ENCODE results near the gene FAM83C.

FAM83C gene

DNA sequence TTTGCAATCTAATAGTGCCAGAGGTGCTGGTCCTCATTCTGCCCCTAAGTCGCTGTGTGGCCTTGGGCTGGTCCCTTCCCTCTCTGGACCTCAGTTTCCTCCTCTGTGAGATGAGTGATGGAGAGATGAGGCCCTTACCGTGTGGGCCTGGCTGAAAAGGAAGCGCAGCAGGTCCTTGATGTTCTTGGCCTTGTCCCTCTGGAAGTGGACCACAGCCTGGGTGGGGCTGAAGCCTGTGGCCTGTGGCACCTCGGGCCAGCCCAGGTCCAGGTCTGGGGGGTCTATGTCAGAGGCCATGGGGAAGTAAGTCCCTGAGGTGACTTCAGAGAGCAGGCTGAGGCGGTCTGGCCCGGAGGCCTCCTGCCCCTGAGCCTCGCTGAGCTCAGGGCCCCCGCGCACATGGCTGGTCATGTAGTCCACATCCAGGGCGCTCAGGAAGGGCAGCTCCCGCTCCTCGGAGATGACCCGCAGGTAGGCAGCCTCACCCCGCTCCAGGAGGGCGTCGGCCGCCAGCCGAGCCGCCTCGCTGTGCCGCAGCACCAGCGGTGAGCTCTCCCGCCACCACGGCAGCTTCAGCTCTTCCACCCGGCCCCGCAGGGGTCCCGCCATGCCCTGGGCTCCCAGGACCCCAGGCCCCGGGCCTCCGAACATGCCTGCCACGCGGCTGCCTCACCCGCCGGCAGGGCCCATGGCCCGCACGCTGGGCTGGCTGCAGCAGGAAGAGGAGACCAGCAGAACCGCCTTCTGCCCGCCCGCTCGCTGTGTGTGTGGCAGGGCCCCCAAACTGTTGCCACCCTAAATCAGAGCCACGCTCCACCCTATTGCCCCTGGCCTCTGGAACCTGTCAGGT is at the start of gene FAM83C:
Gene FAM83C (minus strand): TSS at position 772 of the 850 bp plus-strand sequence. CDS start 121 bp downstream, at position 651.
- no peak for DNase-seq (ENCODE audit: low spot score)

- DNase-seq (ENCODE audit: low spot score), result no peak
Measured at GRCh38 chr20:35341366-35342028, 49.3 kb upstream of the FAM83C start.

DNA sequence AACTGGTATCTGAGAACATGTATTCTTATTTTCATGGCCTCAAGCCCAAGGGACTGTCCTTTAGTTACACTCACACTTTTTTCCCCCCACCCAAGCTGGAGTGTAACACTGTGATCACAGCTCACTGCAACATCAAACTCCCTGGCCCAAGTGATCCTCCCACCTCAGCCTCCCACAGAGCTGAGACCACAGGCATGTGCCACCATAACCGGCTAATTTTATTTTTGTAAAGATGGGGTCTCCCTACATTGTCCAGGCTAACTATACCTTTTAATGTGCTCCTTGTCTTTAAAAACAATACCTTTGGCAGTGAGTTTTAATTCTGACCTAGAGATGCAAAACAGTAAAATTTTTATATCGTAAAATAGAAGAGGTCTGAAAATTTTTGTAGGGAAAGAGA is 48.2 kb upstream of the FAM83C start:
- no peak for DNase-seq (ENCODE audit: low spot score)

DNA sequence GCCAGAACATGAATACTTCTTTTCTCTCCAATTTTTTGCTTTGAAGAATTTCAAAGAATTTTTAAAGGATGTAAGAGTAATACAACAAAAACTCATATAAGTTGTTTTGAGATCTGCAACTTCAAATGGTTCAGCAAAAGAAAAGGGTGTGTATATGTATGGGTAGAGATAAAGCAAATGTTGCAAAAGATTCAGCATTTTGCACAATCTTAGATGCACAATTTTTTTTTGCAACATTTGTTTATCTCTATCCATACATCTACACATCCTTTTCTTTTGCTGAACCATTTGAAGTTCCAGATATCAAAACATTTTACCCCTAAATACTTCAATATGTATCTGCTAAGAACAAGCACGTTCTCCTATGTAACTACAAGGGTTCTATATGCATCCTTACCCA is 47.4 kb upstream of the FAM83C start:
- DNase-seq (ENCODE audit: low spot score), result no peak

GRCh38 chr20:35339007-35339406 is 46.8 kb upstream of the FAM83C start:
- no peak for DNase-seq (ENCODE audit: low spot score)

GRCh38 chr20:35334311-35335101 is 42.3 kb upstream of the FAM83C start:
- DNase-seq (ENCODE audit: low spot score), result no peak

DNA sequence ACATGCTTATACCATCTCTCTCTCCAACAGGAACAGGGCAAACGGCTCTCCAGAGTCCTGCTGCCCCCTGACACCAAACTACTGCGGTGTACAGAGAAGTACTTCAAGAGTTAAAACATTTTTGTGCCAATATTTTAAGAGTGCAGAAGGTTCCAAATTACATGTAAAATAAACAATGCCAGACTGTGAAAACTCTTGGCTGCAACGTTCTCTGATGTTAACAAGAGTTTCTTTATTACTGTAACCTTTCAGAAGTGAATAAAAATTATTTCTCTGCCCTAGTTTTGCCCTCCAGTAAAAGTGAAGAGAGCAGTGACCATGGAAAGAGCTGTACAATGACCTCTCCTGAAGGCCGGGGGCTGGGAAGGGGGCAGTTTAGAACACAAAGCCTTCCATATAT is 41.4 kb upstream of the FAM83C start:
- no peak for DNase-seq (ENCODE audit: low spot score)

DNA sequence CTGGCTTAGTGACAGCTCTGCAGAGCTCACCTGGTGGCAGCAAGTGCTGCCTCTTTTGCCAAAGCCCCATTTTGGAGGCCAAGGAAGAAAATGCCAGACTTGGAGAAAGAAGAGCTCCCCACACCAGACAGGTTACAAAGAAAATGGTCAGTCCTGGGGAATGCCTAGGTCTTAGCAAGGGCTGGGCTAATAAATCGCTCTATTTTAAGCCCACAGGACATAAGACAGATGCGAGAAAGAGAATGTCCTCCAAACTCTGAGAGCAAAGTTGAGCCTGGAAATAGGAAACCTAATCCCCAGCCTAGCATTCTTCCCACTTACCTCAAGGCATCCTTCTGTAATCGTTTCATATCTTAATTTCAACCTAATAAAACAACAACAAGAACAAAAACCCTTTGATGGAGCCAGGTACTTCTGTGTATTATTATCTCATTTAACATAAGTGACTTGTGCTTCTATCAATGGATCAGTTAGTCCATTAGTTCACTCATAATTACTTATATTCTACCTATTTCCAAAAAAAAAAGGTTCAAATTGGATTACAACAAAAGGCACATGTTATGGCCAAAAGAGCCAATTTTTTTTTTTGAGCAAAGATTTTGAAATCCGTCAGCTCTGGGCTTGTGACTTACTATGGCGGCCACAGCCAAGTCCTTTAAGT is 40.4 kb upstream of the FAM83C start:
- no peak for DNase-seq (ENCODE audit: low spot score)

GRCh38 chr20:35329435-35330139 is 37.4 kb upstream of the FAM83C start:
- DNase-seq (ENCODE audit: low spot score), result no peak

GRCh38 chr20:35328689-35329088 is 36.5 kb upstream of the FAM83C start:
- no peak for DNase-seq (ENCODE audit: low spot score)

- DNase-seq (ENCODE audit: low spot score), result no peak
Measured at GRCh38 chr20:35328095-35328685, 36.0 kb upstream of the FAM83C start.

- no peak for DNase-seq (ENCODE audit: low spot score)
Measured at GRCh38 chr20:35327074-35327976, 35.1 kb upstream of the FAM83C start.

- no peak for DNase-seq (ENCODE audit: low spot score)
Measured at GRCh38 chr20:35326740-35327073, 34.5 kb upstream of the FAM83C start.

GRCh38 chr20:35326021-35326739 is 34.0 kb upstream of the FAM83C start:
- DNase-seq (ENCODE audit: low spot score), result peak; percentile 21

GRCh38 chr20:35325401-35325800 is 33.2 kb upstream of the FAM83C start:
- DNase-seq (ENCODE audit: low spot score), result no peak

GRCh38 chr20:35320396-35321126 is 28.3 kb upstream of the FAM83C start:
- DNase-seq (ENCODE audit: low spot score), result no peak

DNA sequence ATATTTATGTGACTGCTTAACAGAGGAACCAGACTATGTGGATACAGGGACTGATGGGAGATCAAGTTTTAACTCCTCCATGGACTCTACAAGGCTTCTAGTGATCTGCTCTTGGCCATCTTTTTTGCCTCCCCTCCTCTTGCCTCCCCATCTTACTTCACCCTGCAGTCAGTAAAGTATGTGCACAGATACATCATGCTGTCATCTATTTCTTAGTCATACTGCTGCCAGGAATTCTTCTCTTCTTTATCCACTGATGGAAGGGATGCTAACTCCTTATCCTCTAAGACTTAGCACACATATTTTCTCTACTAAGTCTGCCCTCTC is 27.6 kb upstream of the FAM83C start:
- no peak for DNase-seq (ENCODE audit: low spot score)

DNA sequence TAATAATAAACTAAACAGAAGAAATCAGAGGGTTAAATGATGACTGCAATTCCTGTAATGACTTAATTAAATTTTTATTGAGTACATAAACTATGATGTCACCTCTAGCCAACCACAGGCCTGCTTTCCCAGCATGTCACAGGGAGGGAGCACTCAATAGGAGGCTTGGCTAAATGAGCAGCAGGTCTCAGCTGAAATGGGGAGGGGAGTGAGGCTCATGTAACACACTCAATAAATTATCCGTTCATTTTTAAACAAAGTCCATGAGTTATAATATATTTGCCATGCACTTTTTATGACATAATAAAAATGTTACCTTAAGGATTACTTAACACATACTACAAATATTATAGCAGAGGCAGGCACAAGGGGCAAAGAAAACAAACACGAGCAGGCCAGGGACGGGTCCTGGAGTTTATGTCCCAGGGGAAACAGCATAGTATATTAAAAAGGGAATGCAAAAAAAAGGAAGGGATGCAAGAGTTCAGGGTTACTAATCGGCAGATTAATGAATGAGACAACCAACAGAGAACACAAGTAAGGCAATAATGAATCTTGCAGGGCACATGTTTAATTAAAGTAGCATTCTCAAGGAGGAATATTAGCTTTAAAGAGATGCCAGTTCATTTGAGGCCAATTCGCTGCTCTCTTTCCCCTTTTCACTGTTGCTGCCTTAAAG is 27.1 kb upstream of the FAM83C start:
- DNase-seq (ENCODE audit: low spot score), result no peak

Measured in pons (tissue), 1 donor.